Measurements from ENCODE around the gene ACAA1.

ACAA1 gene

GRCh38 chr3:38152609-38153008, 15.7 kb upstream of the ACAA1 start:
- no CpG with 5 or more reads among the region's 2 CpGs for WGBS (ENCODE audit: extremely low coverage, insufficient coverage, low lambda C conversion rate)

GRCh38 chr3:38151667-38152265, 14.8 kb upstream of the ACAA1 start:
- no peak overlapping the region for H3K4me3 ChIP-seq (ENCODE audit: low read length)
- no CpG with 5 or more reads among the region's 3 CpGs for WGBS (ENCODE audit: extremely low coverage, insufficient coverage, low lambda C conversion rate)
- no peak overlapping the region for H3K4ac ChIP-seq (ENCODE audit: low read depth, low read length)
- H3K79me1 ChIP-seq (ENCODE audit: low read length): no peaks in the 10 kb centered on the region
- H3K27me3 ChIP-seq (ENCODE audit: insufficient read depth, low read length, poor library complexity): no peaks in the 10 kb centered on the region
- no peak overlapping the region for H3K27ac ChIP-seq (ENCODE audit: low read depth, low read length)
- H3K23ac ChIP-seq (ENCODE audit: low read length): no peak overlapping the region
- H3K36me3 ChIP-seq (ENCODE audit: control insufficient read depth, insufficient read depth, low read length): no peaks in the 10 kb centered on the region
- H4K5ac ChIP-seq (ENCODE audit: low read length): no peak overlapping the region
- H4K8ac ChIP-seq (ENCODE audit: low read depth, low read length): no peak overlapping the region
- H2BK120ac ChIP-seq (ENCODE audit: low read depth, low read length): no peak overlapping the region
- no peaks in the 10 kb centered on the region for H3K4me1 ChIP-seq (ENCODE audit: control insufficient read depth, low read depth, low read length)
- H3K18ac ChIP-seq (ENCODE audit: low read length): no peak overlapping the region
- H3K56ac ChIP-seq (ENCODE audit: low read length): no peak overlapping the region
- no peak for DNase-seq
- H2BK15ac ChIP-seq (replicated peaks; ENCODE audit: low read depth): no peak overlapping the region
- H3K9ac ChIP-seq (ENCODE audit: low read length): no peak overlapping the region
- no peak overlapping the region for H2BK5ac ChIP-seq (ENCODE audit: low read length)
- H3K79me2 ChIP-seq (ENCODE audit: control insufficient read depth, insufficient read depth, low read length): no peaks in the 10 kb centered on the region
- no peak overlapping the region for H2AK5ac ChIP-seq (ENCODE audit: low read length)
- H3K4me2 ChIP-seq (ENCODE audit: low read length): no peak overlapping the region

More at GRCh38 chr3:38152609-38153008, 15.7 kb upstream of the ACAA1 start:
- Histone ChIP-seq H3K27me3 (ENCODE audit: insufficient read depth, low read length, poor library complexity) (no peaks in the 10 kb centered on the region), H3K79me2 (ENCODE audit: control insufficient read depth, insufficient read depth, low read length) (no peaks in the 10 kb centered on the region), H4K5ac (ENCODE audit: low read length) (no peak overlapping the region), H2AK5ac (ENCODE audit: low read length) (no peak overlapping the region), H2BK15ac (replicated peaks; ENCODE audit: low read depth) (no peak overlapping the region), H3K36me3 (ENCODE audit: control insufficient read depth, insufficient read depth, low read length) (no peaks in the 10 kb centered on the region), H3K56ac (ENCODE audit: low read length) (no peak overlapping the region), H3K9ac (ENCODE audit: low read length) (no peak overlapping the region), H3K79me1 (ENCODE audit: low read length) (no peaks in the 10 kb centered on the region), H3K4ac (ENCODE audit: low read depth, low read length) (no peak overlapping the region), H3K4me2 (ENCODE audit: low read length) (no peak overlapping the region), H2BK5ac (ENCODE audit: low read length) (no peak overlapping the region), H3K4me3 (ENCODE audit: low read length) (no peak overlapping the region), H3K18ac (ENCODE audit: low read length) (no peak overlapping the region), H2BK120ac (ENCODE audit: low read depth, low read length) (no peak overlapping the region), H3K23ac (ENCODE audit: low read length) (no peak overlapping the region), H3K27ac (ENCODE audit: low read depth, low read length) (no peak overlapping the region), H4K8ac (ENCODE audit: low read depth, low read length) (no peak overlapping the region), H3K4me1 (ENCODE audit: control insufficient read depth, low read depth, low read length) (no peaks in the 10 kb centered on the region)
- no peak for DNase-seq

GRCh38 chr3:38150780-38151528, 14.0 kb upstream of the ACAA1 start:
- H3K27me3 ChIP-seq (ENCODE audit: insufficient read depth, low read length, poor library complexity): no peaks in the 10 kb centered on the region
- H3K18ac ChIP-seq (ENCODE audit: low read length): no peak overlapping the region
- H4K8ac ChIP-seq (ENCODE audit: low read depth, low read length): no peak overlapping the region
- no peak overlapping the region for H3K4ac ChIP-seq (ENCODE audit: low read depth, low read length)
- H3K4me1 ChIP-seq (ENCODE audit: control insufficient read depth, low read depth, low read length): no peaks in the 10 kb centered on the region
- H2BK120ac ChIP-seq (ENCODE audit: low read depth, low read length): no peak overlapping the region
- no peak overlapping the region for H2AK5ac ChIP-seq (ENCODE audit: low read length)
- H3K4me2 ChIP-seq (ENCODE audit: low read length): no peak overlapping the region
- no peak overlapping the region for H4K5ac ChIP-seq (ENCODE audit: low read length)
- no peaks in the 10 kb centered on the region for H3K79me1 ChIP-seq (ENCODE audit: low read length)
- H3K56ac ChIP-seq (ENCODE audit: low read length): no peak overlapping the region
- no peak overlapping the region for H2BK5ac ChIP-seq (ENCODE audit: low read length)
- no CpG with 5 or more reads among the region's 3 CpGs for WGBS (ENCODE audit: extremely low coverage, insufficient coverage, low lambda C conversion rate)
- no peak overlapping the region for H3K4me3 ChIP-seq (ENCODE audit: low read length)
- no peak overlapping the region for H3K27ac ChIP-seq (ENCODE audit: low read depth, low read length)
- H3K79me2 ChIP-seq (ENCODE audit: control insufficient read depth, insufficient read depth, low read length): no peaks in the 10 kb centered on the region
- H3K9ac ChIP-seq (ENCODE audit: low read length): no peak overlapping the region
- no peak overlapping the region for H2BK15ac ChIP-seq (replicated peaks; ENCODE audit: low read depth)
- H3K36me3 ChIP-seq (ENCODE audit: control insufficient read depth, insufficient read depth, low read length): no peaks in the 10 kb centered on the region
- no peak overlapping the region for H3K23ac ChIP-seq (ENCODE audit: low read length)
- no peak for DNase-seq

- Histone ChIP-seq H3K4me3 (ENCODE audit: low read length) (no peak overlapping the region), H2BK120ac (ENCODE audit: low read depth, low read length) (no peak overlapping the region), H2BK15ac (replicated peaks; ENCODE audit: low read depth) (no peak overlapping the region), H4K5ac (ENCODE audit: low read length) (no peak overlapping the region), H3K4me1 (ENCODE audit: control insufficient read depth, low read depth, low read length) (no peaks in the 10 kb centered on the region), H3K36me3 (ENCODE audit: control insufficient read depth, insufficient read depth, low read length) (no peaks in the 10 kb centered on the region), H3K27ac (ENCODE audit: low read depth, low read length) (no peak overlapping the region), H4K8ac (ENCODE audit: low read depth, low read length) (no peak overlapping the region), H3K27me3 (ENCODE audit: insufficient read depth, low read length, poor library complexity) (no peaks in the 10 kb centered on the region), H2BK5ac (ENCODE audit: low read length) (no peak overlapping the region), H3K23ac (ENCODE audit: low read length) (no peak overlapping the region), H3K18ac (ENCODE audit: low read length) (no peak overlapping the region), H3K79me2 (ENCODE audit: control insufficient read depth, insufficient read depth, low read length) (no peaks in the 10 kb centered on the region), H3K4ac (ENCODE audit: low read depth, low read length) (no peak overlapping the region), H3K9ac (ENCODE audit: low read length) (no peak overlapping the region), H3K4me2 (ENCODE audit: low read length) (no peak overlapping the region), H2AK5ac (ENCODE audit: low read length) (no peak overlapping the region), H3K79me1 (ENCODE audit: low read length) (no peaks in the 10 kb centered on the region), H3K56ac (ENCODE audit: low read length) (no peak overlapping the region)
- DNase-seq: no peak
- WGBS (ENCODE audit: extremely low coverage, insufficient coverage, low lambda C conversion rate): no CpG with 5 or more reads among the region's 3 CpGs
These were observed 12.8 kb upstream of the ACAA1 start for GRCh38 chr3:38149708-38150107.

GRCh38 chr3:38148311-38148882, 11.5 kb upstream of the ACAA1 start:
- no peak overlapping the region for H3K56ac ChIP-seq (ENCODE audit: low read length)
- no peak overlapping the region for H3K4me2 ChIP-seq (ENCODE audit: low read length)
- no peaks in the 10 kb centered on the region for H3K27me3 ChIP-seq (ENCODE audit: insufficient read depth, low read length, poor library complexity)
- DNase-seq: no peak
- H3K4me1 ChIP-seq (ENCODE audit: control insufficient read depth, low read depth, low read length): no peaks in the 10 kb centered on the region
- no peak overlapping the region for H2BK15ac ChIP-seq (replicated peaks; ENCODE audit: low read depth)
- H3K9ac ChIP-seq (ENCODE audit: low read length): no peak overlapping the region
- no CpG with 5 or more reads among the region's 5 CpGs for WGBS (ENCODE audit: extremely low coverage, insufficient coverage, low lambda C conversion rate)
- H3K79me1 ChIP-seq (ENCODE audit: low read length): no peaks in the 10 kb centered on the region
- no peak overlapping the region for H3K27ac ChIP-seq (ENCODE audit: low read depth, low read length)
- no peak overlapping the region for H2BK120ac ChIP-seq (ENCODE audit: low read depth, low read length)
- H3K4ac ChIP-seq (ENCODE audit: low read depth, low read length): no peak overlapping the region
- H4K8ac ChIP-seq (ENCODE audit: low read depth, low read length): no peak overlapping the region
- H3K18ac ChIP-seq (ENCODE audit: low read length): no peak overlapping the region
- H3K36me3 ChIP-seq (ENCODE audit: control insufficient read depth, insufficient read depth, low read length): no peaks in the 10 kb centered on the region
- H3K4me3 ChIP-seq (ENCODE audit: low read length): no peak overlapping the region
- no peak overlapping the region for H2AK5ac ChIP-seq (ENCODE audit: low read length)
- H3K79me2 ChIP-seq (ENCODE audit: control insufficient read depth, insufficient read depth, low read length): no peaks in the 10 kb centered on the region
- H2BK5ac ChIP-seq (ENCODE audit: low read length): no peak overlapping the region
- no peak overlapping the region for H4K5ac ChIP-seq (ENCODE audit: low read length)
- no peak overlapping the region for H3K23ac ChIP-seq (ENCODE audit: low read length)
